PFSK-1 (cell line): ENCODE data around the gene GGTA1.

Source experiments
- POLR2AphosphoS5 ChIP-seq: IDR thresholded peaks from 2 replicates; pipeline ENCODE4 v1.6.1; 2012; ENCODE audit warnings: low read depth, mild to moderate bottlenecking, control low read depth, low read length, moderate library complexity
- SIN3A ChIP-seq: IDR thresholded peaks from 2 replicates; pipeline ENCODE4 v1.6.1; 2012; ENCODE audit warnings: mild to moderate bottlenecking, low read length, moderate library complexity, borderline replicate concordance; ENCODE audit not compliant: insufficient read depth
- TAF1 ChIP-seq: IDR thresholded peaks from 2 replicates; pipeline ENCODE4 v1.6.1; 2012; ENCODE audit warnings: low read length, control low read depth, borderline replicate concordance; ENCODE audit not compliant: insufficient read depth
- TF ChIP-seq, protein P1 (sequence below), 2 experiments: IDR thresholded peaks; 2 replicates each; pipeline versions ENCODE4 v1.6.1 to v1.8.0; 2011 to 2012; ENCODE audit warnings: low read depth in 2 of 2, low read length in 2 of 2, control low read depth in 1 of 2, inconsistent platforms in 1 of 2, mild to moderate bottlenecking in 1 of 2, moderate library complexity in 1 of 2; ENCODE audit not compliant: insufficient read depth in 1 of 2

DNA sequence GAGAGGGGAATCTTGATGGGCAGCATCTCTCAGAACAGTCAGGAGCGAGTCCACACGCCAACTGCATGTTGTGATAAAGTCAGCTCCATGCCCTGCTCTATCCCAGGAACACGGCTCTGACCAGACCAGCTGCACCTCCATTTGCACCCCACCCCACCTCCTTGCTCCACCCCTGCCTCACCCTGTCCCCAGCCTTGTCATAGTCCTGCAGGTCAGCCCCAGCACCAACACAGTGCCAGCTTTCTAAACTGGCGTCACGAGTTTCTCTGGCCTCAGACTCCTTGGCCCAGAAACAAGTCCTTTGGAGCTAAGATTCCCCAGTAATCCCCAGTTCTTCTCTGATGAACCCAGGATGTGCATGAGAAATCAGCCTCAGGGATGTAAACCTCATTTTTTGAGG is 23.5 kb downstream of the GGTA1 start:
- TF ChIP-seq, protein P1, sequence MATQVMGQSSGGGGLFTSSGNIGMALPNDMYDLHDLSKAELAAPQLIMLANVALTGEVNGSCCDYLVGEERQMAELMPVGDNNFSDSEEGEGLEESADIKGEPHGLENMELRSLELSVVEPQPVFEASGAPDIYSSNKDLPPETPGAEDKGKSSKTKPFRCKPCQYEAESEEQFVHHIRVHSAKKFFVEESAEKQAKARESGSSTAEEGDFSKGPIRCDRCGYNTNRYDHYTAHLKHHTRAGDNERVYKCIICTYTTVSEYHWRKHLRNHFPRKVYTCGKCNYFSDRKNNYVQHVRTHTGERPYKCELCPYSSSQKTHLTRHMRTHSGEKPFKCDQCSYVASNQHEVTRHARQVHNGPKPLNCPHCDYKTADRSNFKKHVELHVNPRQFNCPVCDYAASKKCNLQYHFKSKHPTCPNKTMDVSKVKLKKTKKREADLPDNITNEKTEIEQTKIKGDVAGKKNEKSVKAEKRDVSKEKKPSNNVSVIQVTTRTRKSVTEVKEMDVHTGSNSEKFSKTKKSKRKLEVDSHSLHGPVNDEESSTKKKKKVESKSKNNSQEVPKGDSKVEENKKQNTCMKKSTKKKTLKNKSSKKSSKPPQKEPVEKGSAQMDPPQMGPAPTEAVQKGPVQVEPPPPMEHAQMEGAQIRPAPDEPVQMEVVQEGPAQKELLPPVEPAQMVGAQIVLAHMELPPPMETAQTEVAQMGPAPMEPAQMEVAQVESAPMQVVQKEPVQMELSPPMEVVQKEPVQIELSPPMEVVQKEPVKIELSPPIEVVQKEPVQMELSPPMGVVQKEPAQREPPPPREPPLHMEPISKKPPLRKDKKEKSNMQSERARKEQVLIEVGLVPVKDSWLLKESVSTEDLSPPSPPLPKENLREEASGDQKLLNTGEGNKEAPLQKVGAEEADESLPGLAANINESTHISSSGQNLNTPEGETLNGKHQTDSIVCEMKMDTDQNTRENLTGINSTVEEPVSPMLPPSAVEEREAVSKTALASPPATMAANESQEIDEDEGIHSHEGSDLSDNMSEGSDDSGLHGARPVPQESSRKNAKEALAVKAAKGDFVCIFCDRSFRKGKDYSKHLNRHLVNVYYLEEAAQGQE (IDR thresholded peaks at IDR 0.05; ENCODE audit: insufficient read depth in 1 of 2, low read depth in 2 of 2, low read length in 2 of 2), result no peak
- TF ChIP-seq TAF1 (no peak), POLR2AphosphoS5 (no peak), SIN3A (no peak)
